GM18505 (cell line): ENCODE results near the gene PALM.

Source experiments
- ATAC-seq: cut with Tn5 transposase; IDR thresholded peaks from one replicate; pipeline ENCODE4 v1.9.1; 2021; ENCODE audit not compliant: unreplicated experiment
- POLR2A ChIP-seq: IDR thresholded peaks from 4 replicates; pipeline ENCODE4 v1.6.1; 2011; ENCODE audit warnings: borderline replicate concordance; ENCODE audit not compliant: insufficient read depth, insufficient read length; ENCODE audit errors: extremely low read depth

Gene PALM

GRCh38 chr19:674282-675151 lies 34.2 kb upstream of the PALM start:
- ATAC-seq = no peak
- no peak for TF ChIP-seq POLR2A

DNA sequence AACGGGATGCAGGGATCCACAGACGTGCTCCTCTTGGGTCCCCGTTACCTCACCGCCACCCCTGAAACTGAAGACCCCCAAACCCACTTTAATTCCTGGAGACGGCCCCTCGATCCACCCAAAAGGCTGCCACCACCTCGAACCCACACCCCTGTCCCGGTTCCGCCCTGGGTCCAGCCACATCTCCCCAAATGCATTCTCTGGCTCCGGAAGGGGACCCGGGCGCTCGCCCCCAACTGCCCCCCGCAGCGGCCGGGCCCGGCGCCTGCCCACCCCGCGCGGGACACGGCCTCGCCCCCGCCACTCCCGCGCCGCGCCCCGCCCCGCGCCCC lies 32.8 kb upstream of the PALM start:
- no peak for TF ChIP-seq POLR2A
- ATAC-seq = no peak

GRCh38 chr19:676339-677105 lies 32.2 kb upstream of the PALM start, which contains the start of gene FSTL3:
TSS of gene FSTL3 (plus strand) at chr19:676392. CDS start at chr19:676424, 32 bp downstream.
- peak; percentile 15 for TF ChIP-seq POLR2A

GRCh38 chr19:677201-677600 lies 31.5 kb upstream of the PALM start:
- no peak for TF ChIP-seq POLR2A
- no peak for ATAC-seq

More at GRCh38 chr19:676339-677105, 32.2 kb upstream of the PALM start, which contains the start of gene FSTL3:
- ATAC-seq = no peak

GRCh38 chr19:677601-678436 lies 30.9 kb upstream of the PALM start:
- no peak for TF ChIP-seq POLR2A
- ATAC-seq = no peak

DNA sequence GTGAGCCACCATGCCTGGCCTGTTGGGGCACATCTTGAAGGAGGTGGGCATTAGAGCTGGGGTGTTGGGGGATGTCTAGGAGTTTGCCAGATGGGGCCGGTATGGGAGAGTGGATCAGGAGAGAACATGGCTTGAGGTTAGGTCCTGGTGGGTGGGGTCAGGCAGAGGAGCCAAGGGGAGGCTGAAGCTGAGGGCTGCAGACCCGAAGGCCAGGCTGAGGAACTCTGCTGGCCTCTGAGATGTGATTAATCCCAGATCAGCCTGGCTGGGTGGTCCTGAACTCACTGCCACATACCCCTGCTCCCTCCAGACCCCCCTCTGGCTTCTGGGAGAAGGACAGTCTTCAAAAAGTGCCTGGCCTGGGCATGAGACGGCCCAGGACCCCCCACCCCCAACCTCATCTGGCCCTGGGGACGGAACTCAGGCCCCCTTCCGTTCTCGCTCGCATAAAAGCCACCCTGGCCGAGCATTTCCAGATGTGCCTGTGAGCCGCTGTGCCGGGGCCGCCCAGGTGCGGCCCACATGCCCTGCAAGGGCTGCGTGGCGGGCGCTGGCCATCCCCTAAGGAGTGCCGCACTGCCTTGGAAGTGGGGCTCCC lies 29.8 kb upstream of the PALM start:
- no peak for TF ChIP-seq POLR2A
- ATAC-seq = no peak

- ATAC-seq = peak; percentile 28
- no peak for TF ChIP-seq POLR2A
Measured at GRCh38 chr19:679418-680286, 29.1 kb upstream of the PALM start.

DNA sequence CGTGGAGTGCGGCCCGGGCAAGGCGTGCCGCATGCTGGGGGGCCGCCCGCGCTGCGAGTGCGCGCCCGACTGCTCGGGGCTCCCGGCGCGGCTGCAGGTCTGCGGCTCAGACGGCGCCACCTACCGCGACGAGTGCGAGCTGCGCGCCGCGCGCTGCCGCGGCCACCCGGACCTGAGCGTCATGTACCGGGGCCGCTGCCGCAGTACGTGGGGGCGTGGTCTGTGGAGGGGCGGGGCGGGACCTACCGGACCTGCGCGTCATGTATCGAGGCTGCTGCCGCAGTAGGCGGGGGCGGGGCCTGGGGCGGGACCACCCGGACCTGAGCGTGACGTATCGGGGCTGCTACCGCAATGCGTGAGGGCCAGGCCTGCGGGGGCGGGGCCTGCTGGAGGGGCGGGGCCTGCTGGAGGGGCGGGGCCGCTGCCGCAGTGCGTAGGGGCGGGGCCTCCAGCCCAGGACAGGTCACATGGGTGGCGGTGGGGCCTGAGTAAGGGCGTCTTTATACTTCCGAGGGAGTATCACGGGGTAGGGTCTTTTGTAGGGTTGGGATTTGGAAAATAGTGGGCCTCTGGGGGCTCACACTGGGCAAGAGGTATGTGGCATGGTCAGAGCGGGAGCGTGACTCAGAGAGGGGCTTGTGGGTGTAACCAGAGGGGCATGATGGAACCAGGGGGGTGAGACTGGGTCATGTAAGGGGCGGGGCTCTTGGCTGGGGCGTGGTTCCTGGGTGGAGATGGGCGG lies 28.3 kb upstream of the PALM start:
- TF ChIP-seq POLR2A = peak; percentile 67
- ATAC-seq = peak; percentile 67

DNA sequence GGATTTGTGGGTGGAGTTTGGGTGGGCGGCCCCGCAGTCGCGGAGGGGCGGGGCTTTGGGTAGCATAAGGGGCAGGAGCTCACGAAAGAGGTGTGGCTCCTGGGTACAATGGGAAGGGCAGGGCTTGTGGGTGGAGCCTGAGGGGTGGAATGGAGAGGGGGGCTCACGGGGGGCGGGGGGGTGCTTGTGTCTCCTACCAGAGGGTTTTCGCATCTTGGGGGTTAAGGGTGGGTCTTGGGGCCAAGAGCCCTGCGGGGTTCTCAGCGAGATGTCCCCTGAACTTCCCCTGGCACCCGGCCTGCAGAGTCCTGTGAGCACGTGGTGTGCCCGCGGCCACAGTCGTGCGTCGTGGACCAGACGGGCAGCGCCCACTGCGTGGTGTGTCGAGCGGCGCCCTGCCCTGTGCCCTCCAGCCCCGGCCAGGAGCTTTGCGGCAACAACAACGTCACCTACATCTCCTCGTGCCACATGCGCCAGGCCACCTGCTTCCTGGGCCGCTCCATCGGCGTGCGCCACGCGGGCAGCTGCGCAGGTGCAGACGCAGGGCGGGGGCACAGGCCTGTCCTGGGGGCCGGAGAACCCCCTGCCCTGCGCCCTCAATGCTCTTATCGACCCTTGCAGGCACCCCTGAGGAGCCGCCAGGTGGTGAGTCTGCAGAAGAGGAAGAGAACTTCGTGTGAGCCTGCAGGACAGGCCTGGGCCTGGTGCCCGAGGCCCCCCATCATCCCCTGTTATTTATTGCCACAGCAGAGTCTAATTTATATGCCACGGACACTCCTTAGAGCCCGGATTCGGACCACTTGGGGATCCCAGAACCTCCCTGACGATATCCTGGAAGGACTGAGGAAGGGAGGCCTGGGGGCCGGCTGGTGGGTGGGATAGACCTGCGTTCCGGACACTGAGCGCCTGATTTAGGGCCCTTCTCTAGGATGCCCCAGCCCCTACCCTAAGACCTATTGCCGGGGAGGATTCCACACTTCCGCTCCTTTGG lies 27.4 kb upstream of the PALM start:
- ATAC-seq = no peak
- TF ChIP-seq POLR2A = no peak

GRCh38 chr19:682678-683320 lies 25.9 kb upstream of the PALM start:
- TF ChIP-seq POLR2A = no peak
- ATAC-seq = no peak

GRCh38 chr19:685454-685931 lies 23.2 kb upstream of the PALM start:
- no peak for TF ChIP-seq POLR2A
- ATAC-seq = no peak
